ENCODE measurements around the gene ZNRF3. TPM values are rescaled to one million over a fixed set of nuclear protein-coding genes. Genes with fewer than 3 reads are reported as not detected.

The ZNRF3 gene
- total and polyA plus RNA-seq, 7 donors: 0.23 to 13.6 (median 8.9) TPM

DNA sequence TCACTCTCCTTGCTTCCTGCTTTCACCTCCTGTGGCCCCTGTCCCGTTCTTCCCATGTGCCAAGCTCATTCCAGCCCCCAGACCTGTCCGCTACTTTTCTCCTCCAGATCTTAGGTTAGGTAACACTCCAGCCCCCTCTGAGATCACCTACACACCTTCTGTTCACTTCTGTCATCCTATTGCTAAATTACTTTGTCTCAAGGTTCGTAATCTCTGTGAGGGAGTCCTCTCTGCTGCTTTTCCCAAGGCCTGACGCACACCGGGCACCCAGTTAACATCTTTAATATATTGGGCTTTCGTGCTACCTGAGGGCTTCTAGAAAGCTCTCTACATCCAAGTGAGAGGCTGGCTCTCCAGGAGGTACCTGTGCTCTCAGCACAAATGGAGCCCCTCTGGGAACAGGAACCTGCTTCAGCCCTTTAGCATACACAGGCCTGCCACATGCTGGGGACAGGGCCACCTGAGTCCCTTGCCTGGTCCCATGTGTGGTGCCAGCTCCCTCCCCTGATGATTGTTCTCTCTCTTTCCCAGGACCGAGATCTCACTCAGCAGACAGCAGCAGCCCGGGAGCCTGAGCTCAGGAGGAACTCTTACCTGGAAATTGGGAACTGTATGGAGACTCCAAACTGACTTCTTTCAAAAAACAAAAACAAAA, 169.8 kb downstream of the ZNRF3 start:
- peak; percentile 33 for DNase-seq
- no peaks in the 10 kb centered on the region for H3K27me3 ChIP-seq
- H3K27ac ChIP-seq: no peak overlapping the region
- no peak overlapping the region for H3K4me3 ChIP-seq
- H3K4me1 ChIP-seq: no peaks in the 10 kb centered on the region
- peaks cover 11 to 31% (median 20%) of the 10 kb centered on the region in 4 donors for H3K36me3 ChIP-seq
- TF ChIP-seq, protein P1, sequence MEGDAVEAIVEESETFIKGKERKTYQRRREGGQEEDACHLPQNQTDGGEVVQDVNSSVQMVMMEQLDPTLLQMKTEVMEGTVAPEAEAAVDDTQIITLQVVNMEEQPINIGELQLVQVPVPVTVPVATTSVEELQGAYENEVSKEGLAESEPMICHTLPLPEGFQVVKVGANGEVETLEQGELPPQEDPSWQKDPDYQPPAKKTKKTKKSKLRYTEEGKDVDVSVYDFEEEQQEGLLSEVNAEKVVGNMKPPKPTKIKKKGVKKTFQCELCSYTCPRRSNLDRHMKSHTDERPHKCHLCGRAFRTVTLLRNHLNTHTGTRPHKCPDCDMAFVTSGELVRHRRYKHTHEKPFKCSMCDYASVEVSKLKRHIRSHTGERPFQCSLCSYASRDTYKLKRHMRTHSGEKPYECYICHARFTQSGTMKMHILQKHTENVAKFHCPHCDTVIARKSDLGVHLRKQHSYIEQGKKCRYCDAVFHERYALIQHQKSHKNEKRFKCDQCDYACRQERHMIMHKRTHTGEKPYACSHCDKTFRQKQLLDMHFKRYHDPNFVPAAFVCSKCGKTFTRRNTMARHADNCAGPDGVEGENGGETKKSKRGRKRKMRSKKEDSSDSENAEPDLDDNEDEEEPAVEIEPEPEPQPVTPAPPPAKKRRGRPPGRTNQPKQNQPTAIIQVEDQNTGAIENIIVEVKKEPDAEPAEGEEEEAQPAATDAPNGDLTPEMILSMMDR (IDR thresholded peaks at IDR 0.05): no peak
- TF ChIP-seq POLR2AphosphoS5 (IDR thresholded peaks at IDR 0.05): no peak
- TF ChIP-seq POLR2A (IDR thresholded peaks at IDR 0.05): no peak
- TF ChIP-seq EP300 (IDR thresholded peaks at IDR 0.05): no peak
- 93 to 94% methylated on average over 8 of the region's 8 CpGs for WGBS, 2 donors
- H3K9me3 ChIP-seq: no peaks in the 10 kb centered on the region
- intact Hi-C loops (cut with DNase I): no loop called here

- Histone ChIP-seq H3K4me3 (no peak overlapping the region), H3K36me3 (peaks cover 6 to 20% (median 12%) of the 10 kb centered on the region in 4 donors), H3K4me1 (no peaks in the 10 kb centered on the region), H3K27me3 (no peaks in the 10 kb centered on the region), H3K9me3 (no peaks in the 10 kb centered on the region), H3K27ac (no peak overlapping the region)
- WGBS, 2 donors: 82 to 89% methylated on average over 10 of the region's 10 CpGs
- TF ChIP-seq POLR2A (IDR thresholded peaks at IDR 0.05): no peak
- TF ChIP-seq, protein P1 (IDR thresholded peaks at IDR 0.05): no peak
- TF ChIP-seq EP300 (IDR thresholded peaks at IDR 0.05): no peak
- TF ChIP-seq POLR2AphosphoS5 (IDR thresholded peaks at IDR 0.05): no peak
- DNase-seq: peak; percentile 50
- intact Hi-C loops (cut with DNase I): no loop called here
These were observed 170.9 kb downstream of the ZNRF3 start for GRCh38 chr22:29054251-29054767.

GRCh38 chr22:29055192-29055830, 171.9 kb downstream of the ZNRF3 start:
- no peaks in the 10 kb centered on the region for H3K4me1 ChIP-seq
- H3K27me3 ChIP-seq: no peaks in the 10 kb centered on the region
- peaks cover 0 to 10% (median 2%) of the 10 kb centered on the region in 4 donors for H3K36me3 ChIP-seq
- TF ChIP-seq, protein P1 (IDR thresholded peaks at IDR 0.05): no peak
- no peak for TF ChIP-seq EP300 (IDR thresholded peaks at IDR 0.05)
- no peak for TF ChIP-seq POLR2AphosphoS5 (IDR thresholded peaks at IDR 0.05)
- no peak for TF ChIP-seq POLR2A (IDR thresholded peaks at IDR 0.05)
- DNase-seq: no peak
- no peaks in the 10 kb centered on the region for H3K9me3 ChIP-seq
- H3K27ac ChIP-seq: no peak overlapping the region
- 88 to 90% methylated on average over 14 of the region's 14 CpGs for WGBS, 2 donors
- H3K4me3 ChIP-seq: no peak overlapping the region
- intact Hi-C loops (cut with DNase I): no loop called here

- H3K27me3 ChIP-seq: no peaks in the 10 kb centered on the region
- 94 to 95% methylated on average over 3 of the region's 3 CpGs for WGBS, 2 donors
- H3K9me3 ChIP-seq: no peaks in the 10 kb centered on the region
- H3K36me3 ChIP-seq: no peaks in the 10 kb centered on the region
- H3K27ac ChIP-seq: no peak overlapping the region
- DNase-seq: no peak
- H3K4me3 ChIP-seq: no peak overlapping the region
- no peak for TF ChIP-seq POLR2A (IDR thresholded peaks at IDR 0.05)
- TF ChIP-seq EP300 (IDR thresholded peaks at IDR 0.05): no peak
- TF ChIP-seq, protein P1 (IDR thresholded peaks at IDR 0.05): no peak
- no peak for TF ChIP-seq POLR2AphosphoS5 (IDR thresholded peaks at IDR 0.05)
- intact Hi-C loops (cut with DNase I): no loop called here
- no peaks in the 10 kb centered on the region for H3K4me1 ChIP-seq
These were observed 173.1 kb downstream of the ZNRF3 start for GRCh38 chr22:29056472-29056871.
